DND-41 (cell line): ENCODE measurements around the gene APOL5.

Experiments used
- EZH2 ChIP-seq: IDR thresholded peaks from 3 replicates; pipeline ENCODE4 v1.6.1; 2012; ENCODE audit warnings: borderline replicate concordance, low read depth, mild to moderate bottlenecking, moderate library complexity, low read length, inconsistent platforms; ENCODE audit not compliant: severe bottlenecking
- TF ChIP-seq, protein P1 (sequence below): IDR thresholded peaks from 2 replicates; pipeline ENCODE4 v1.5.1; 2012; ENCODE audit warnings: borderline replicate concordance, low read length, moderate library complexity, mild to moderate bottlenecking; ENCODE audit not compliant: poor library complexity, severe bottlenecking; ENCODE audit errors: extremely low read depth

DNA sequence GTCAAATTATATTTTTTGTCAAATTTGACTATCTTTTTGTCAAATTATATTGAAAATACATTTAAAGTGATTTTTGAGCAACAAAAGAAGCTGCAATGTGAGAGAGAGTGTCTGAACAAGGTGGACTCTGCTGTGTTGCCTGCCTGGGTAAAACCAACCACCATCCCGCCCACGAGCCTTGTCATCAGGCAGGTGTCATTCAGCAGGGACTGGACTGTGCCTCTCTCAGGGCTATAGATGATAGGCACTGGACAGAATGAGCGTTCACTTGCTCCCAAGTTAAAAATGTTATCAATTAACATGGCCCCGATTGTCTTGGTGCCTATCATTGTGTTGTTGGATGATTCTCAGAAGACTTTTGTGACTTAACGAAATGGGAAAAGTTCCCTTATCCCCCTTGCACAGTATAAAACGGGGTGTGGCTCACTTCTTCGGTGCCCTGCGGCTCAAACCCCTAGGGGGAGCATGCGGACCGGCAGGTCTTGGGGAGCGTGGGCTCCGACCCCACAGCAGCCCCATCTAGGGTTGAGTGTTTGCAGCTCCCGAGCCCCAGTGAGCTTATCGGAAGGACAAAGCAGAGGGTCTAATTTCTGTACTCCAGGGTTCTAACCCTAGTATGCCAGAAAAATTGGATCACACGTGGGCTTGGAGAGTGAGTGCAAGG, 1.7 kb downstream of the APOL5 start:
- TF ChIP-seq, protein P1, sequence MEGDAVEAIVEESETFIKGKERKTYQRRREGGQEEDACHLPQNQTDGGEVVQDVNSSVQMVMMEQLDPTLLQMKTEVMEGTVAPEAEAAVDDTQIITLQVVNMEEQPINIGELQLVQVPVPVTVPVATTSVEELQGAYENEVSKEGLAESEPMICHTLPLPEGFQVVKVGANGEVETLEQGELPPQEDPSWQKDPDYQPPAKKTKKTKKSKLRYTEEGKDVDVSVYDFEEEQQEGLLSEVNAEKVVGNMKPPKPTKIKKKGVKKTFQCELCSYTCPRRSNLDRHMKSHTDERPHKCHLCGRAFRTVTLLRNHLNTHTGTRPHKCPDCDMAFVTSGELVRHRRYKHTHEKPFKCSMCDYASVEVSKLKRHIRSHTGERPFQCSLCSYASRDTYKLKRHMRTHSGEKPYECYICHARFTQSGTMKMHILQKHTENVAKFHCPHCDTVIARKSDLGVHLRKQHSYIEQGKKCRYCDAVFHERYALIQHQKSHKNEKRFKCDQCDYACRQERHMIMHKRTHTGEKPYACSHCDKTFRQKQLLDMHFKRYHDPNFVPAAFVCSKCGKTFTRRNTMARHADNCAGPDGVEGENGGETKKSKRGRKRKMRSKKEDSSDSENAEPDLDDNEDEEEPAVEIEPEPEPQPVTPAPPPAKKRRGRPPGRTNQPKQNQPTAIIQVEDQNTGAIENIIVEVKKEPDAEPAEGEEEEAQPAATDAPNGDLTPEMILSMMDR: no peak
- no peak for TF ChIP-seq EZH2
